ENCODE data around the gene CHD1L.
"Not testable (repeated sequence)": the region's sequence is repeated elsewhere in the genome, so short reads cannot be mapped to it uniquely, and the experiment has no call there.

CHD1L gene

DNA sequence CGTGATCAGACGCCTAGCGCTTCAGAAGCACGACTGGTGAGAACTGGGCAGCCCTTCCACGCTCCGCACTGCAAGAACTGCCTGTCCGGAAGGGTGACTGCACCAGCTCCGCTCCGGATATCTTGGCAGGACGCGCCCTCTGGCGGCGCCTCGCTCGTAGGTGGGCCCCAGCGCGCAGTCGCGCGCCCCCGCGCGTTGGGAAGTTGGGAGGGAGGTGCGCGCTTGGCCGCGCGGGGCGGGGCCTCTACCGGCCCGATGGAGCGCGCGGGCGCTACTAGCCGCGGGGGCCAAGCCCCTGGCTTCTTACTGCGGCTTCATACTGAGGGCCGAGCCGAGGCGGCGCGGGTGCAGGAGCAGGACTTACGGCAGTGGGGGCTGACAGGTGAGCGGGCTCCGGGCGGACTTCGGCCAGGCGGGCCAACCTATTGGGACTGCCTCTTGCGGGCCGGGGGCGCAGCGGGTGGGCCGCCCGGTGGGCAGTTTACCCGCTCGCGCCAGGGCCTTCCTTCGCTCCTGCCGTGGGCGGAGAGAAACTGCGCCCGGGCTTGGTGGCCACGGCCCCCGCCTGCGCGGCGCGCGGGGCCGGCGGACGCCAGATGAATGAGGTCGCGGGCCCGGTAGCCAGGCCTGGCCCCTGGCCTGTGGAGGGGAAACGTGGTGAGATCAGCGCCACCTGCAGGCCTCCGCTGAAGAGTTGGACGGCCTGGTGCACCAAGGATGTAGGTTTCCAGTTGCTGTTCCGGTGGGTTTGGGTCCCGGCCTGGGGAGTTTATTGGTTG lies at the start of gene CHD1L:
Gene CHD1L (plus strand): TSS at position 236 of the 779 bp plus-strand sequence. CDS start 20 bp downstream, at position 256.
- DNase-seq, result peak; percentile 93

DNA sequence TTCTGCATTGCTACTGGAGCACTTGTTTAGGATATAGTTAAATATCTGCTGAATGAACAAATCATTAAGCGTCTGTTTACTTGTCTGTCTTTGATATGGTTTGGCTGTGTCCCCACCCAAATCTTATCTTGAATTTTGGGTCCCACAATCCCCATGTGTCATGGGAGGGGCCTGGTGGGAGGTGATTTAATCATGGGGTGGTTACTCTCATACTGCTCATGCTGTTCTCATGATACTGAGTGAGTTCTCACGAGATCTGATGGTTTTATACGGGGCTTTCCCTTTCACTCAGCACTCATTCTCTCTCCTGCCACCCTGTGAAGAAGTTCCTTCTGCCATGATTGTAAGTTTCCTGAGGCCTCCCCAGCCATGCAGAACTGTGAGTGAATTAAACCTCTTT lies 45.2 kb upstream of the CHD1L start:
- not testable (repeated sequence) for DNase-seq

DNA sequence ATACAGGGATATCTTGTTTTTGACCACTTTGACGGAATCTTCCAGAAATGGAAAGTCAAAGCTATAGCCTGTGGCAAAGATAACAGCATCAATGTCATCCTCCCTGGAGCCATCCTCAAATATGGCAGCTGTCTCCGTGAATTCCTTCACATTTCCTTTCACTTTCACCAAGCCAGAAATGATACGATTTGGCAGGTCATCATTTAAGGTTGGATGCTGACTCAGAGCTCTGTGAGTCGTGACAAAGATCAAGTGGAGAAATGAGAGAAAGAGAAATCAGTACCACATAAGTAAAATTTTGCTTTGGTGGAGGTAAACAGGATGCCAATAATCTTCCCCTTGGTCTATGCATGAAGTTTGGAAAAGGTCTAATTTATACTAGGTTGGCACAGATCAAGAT lies 41.2 kb upstream of the CHD1L start:
- DNase-seq, result no peak

DNA sequence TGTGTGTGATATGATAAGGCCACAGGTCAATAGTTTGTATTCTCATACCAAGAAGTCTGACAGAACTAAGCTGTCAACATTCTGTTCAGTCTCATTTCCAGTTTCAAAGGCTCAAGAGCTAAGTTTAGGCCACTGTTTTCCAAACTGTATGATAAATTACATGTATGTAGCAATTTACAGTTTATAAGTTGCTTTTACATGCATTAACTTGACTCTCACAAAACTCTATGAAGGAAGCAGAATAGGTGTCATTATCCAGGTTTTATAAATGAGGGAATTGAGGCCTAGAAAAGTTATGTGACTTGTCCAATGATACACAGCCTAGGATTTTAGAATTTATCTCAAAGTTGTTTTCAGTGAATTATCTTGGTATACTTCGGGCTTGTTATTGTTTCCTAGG lies 40.7 kb upstream of the CHD1L start:
- DNase-seq, result no peak

DNA sequence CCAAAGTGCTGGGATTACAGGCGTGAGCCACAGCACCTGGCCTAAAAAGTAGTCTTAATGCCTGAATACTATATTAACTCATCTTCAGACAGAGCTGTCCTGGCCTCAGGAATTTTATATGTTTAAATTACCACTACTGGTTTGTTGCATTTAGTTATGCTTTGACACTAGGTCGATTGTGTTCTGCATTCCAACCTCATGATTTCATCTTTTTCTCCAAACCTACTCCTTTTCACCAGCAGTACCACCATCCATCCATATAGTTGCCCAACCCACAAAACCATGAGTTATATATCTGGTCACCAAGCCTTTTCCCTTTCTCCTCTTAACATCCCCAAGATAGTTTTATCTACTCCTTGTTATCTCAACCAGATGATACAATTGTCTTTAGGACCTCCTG lies 39.9 kb upstream of the CHD1L start:
- DNase-seq, result no peak

DNA sequence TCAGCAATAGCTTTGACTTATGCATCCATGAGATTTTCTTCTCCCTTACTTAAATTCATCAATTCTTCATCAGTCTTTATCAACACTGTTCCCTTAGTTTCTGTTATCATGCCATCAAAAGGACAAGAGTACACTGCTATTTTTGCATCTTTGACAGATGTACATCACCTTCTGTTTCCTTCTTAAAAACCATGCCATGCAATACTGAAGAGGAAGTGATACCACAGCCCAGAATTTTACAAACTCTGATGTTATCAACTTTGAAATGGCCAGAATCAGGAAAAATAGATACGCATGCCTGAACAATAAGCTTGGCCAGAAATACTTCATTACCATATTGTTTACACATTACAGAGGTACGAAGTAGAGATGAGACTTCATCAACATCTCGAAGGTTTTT lies 38.4 kb upstream of the CHD1L start:
- DNase-seq, result no peak

DNA sequence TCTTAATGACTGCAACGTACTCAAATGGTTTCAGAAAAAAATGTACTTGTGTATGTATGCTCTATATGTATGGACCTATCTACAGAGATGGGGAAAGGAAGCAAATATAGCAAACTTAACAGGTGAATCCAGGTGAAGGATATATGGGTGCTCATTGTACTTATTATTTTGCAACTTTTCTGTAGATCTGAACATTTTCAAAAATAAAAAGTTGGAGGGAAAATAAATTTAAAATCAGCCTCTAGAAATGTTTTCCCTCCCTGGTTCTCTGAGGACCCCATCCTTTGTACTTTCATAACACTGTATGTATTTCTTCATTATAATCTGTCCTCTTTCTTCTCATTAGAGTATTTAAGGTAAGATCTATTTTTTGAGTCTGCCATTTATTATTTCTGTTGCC lies 35.3 kb upstream of the CHD1L start:
- DNase-seq, result no peak

DNA sequence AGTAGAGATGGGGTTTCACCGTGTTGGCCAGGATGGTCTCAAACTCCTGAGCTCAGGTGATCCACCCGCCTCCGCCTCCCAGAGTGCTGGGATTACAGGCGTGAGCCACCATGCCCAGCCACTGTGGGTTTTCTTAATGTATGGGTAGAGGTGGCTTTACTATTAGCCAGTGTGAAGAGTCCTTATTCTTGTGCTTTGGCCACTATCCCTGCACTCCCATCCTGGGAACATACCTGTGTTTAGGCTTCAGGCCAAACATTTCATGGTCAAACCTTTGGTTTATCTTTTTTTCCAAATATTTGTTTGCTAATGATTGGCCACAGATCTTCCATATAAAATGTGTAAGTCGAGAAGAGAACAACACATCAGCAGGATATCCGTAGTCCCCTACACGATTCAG lies 33.9 kb upstream of the CHD1L start:
- DNase-seq, result no peak

DNA sequence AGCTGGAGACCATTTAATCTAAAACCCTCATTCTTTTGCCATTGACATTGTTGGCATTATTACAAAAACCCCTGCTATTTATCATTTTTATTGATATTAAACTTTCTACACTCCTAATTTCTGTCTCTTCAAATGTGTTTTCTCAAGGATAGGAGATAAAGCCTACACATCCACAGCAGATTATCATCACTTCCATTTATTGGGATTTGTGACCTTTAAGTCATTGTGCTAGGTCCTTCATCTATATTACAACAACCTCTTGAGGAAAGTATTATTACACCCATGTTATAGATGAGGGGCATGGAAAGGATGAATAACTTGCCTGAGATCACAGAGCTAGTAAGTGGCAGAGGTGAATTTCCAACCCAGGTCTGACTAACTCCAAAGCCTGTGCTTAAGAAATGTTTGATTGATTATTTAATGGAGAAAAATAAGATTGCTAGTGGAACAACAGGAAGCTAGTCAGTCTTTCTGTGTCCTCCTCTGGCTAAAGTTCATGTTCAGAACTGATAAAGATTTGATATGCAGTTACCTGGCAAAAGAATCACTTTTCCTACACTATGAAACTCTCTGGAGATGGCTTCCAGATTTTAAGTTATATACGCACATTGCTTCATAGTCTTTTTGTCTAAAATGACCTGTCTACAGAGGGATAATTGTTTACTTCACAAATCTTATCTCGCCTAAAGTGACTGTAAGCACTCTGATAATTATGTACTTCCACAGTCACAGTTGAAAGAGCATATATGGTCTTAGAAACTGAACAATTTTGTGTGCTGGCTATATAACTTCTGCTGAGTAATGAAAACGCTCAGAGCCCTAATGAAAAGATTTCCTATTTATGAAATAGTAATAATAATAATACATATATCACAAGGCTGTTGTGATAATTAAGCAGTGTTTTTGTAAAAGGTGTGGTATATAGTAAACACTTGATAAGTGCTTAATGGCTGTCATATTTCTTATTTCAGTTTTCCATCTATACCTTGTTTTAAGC lies 32.4 kb upstream of the CHD1L start:
- DNase-seq, result no peak

DNA sequence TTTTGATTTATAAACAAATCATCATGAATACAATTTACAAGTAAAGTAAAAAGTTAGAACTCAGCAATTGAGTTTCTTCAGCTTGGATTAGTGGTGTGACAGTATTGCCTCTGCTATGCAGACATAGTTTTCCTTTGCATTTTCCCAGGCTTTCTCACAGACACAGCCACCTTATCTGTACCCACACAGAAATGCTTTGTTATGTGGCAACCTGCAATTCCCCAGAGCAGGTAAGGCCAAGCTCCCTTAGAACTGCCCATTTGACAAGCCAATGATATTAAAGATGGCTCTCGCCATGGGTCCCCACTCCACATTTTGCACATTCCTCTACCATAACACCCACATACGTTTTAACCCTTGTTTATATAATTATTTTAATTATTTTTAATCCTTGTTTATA lies 31.5 kb upstream of the CHD1L start:
- no peak for DNase-seq

DNA sequence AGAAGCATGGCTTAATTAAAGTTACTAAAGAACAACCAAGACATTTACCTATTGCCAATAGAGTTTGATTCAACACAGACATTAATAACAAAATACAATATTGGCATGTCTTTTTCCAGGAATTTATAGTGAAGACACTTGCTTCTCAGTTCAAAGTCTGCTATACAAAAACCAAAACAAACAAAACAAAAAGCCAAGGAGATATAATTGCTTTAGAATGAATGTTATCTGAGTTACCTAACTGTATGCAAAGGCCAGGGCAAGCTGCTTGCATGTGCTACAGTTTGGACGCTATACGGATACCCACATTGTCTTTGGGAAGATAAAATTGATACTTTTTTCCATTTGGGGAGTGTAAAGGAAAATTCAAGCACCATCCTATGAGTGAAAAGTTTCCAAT lies 30.9 kb upstream of the CHD1L start:
- DNase-seq, result no peak

DNA sequence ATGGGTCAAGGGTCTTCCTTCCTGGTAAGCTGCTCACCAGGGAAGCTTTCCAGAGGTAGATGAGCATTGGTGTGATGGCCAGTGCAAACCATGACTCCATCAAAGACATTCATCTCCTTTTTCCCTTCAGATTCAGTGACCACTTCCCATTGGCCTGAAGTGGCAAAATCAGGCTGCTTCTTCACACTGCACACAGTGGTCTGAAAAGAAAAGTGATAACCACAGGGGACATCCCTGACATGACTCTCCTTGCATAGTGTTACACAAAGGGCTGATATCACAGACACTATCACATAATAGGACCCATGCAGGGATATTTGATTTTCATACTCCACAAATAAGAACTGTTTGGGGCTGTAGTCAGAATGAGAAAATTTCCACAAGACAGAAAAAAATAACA lies 29.2 kb upstream of the CHD1L start:
- no peak for DNase-seq

DNA sequence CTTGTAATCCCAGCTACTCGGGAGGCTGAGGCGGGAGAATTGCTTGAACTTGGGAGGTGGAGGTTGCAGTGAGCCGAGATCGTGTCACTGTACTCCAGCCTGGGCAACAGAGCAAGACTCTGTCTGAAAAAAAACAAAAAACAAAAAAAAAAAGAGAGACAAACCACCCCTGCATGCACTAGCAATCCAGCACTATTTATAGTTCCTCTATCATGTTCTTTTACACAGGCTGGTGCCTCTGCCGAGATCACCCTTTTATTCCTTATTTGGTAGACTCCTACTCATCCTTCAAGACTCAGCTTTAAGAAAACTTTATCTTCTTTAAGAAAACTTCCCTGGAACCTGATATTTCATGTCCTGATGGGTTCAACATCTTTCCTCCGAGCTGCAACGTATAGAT lies 28.2 kb upstream of the CHD1L start:
- DNase-seq, result no peak

DNA sequence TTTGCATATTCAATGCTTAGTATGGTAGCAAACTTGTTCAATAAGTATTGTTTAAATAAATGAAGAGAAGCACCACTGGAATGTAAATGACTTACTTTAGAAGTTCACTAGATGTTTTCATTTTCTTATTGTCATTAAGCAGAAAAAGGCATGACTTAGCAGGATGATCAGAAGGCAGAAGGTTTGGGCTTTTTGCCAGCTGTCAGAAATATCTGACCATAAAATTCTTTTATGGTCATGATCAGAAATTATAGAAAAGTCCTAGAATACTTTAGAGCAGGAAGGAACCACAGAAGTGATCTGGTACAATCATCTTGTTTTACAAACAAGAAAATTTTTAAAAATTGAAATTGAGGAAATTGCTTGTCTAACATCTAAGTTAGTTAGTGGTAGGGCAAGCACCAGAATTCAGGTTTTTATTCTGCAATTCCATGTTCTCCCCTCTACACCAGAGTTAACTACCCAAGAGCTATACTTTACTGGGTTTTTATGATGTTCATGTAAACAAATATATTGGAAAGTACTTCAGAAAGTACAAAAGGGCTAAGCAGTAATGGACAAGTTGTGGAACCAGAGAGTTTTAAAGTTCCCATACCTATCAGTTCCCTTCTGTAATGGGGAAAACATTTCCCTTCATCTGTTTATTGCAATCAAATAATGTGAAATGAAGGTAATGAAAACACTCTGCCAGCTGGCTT lies 27.5 kb upstream of the CHD1L start:
- DNase-seq, result no peak

DNA sequence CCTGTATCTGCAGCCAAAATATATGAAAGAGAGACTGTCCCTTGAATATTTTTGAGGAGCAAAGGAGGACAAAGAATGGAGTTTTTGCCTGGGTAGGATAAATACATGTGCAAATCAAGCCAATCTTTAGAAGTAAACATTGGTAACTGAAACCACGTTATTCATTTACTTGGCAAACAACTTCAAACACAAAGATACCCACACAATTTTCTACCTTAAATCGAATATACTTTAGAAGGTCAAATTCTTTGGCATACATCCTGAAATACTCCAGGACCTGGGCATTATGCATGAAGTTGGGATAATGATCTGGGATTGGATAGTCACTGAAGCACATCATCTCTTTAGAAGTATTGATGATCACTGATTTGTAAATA lies 27.0 kb upstream of the CHD1L start:
- DNase-seq, result no peak

DNA sequence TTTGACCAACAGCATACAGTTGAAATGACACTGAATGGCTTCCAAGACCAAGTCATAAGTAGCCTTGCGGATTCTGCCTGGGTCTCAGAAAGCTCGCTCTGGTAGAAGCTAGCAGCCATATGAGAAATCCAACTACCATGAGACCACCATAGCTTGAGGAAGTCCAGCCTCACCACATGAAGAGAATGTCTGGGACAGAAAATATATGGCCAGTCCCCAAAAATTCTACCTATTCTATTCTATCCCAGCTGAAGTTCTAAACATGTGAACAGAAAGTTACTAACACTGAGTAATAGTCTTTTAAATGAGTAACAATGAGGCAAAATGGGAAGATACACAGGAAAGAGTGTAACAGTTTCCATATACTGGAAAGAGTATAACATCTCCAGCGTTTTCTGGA lies 26.4 kb upstream of the CHD1L start:
- DNase-seq, result no peak

DNA sequence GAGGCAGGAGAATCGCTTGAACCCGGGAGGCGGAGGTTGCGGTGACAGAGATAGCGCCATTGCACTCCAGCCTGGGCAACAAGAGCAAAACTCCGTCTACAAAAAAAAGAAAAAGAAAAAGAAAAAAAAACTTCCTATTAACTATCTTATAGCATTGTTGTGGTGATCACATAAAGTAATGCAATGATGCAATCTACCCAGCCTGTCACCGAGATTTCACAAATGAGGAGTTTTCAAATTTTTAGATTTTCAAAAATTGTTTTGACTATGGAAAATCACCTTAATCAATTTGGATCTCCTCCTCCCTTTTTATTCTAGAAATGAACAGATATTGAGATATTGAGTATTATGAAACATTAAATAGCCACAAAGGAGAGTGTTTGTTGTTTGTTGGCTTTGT lies 25.3 kb upstream of the CHD1L start:
- no peak for DNase-seq

DNA sequence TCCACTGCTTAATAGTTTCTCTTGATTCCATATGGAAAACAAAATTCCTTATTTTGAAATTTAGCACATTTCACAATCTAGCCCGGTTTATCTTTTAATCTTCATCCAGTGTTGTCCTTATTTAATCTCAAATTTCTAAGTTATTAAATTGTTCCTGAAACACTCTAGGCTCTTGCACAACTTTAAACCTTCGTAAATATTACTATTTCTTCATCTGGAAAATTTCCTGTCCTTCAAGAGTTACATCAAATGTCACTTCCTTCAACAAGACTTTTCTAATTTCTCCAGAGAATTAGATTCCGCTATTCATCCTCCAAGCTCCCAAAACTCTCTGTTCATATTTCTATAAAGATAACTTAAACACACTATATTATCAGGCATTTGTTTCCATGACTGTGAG lies 23.9 kb upstream of the CHD1L start:
- DNase-seq, result no peak

DNA sequence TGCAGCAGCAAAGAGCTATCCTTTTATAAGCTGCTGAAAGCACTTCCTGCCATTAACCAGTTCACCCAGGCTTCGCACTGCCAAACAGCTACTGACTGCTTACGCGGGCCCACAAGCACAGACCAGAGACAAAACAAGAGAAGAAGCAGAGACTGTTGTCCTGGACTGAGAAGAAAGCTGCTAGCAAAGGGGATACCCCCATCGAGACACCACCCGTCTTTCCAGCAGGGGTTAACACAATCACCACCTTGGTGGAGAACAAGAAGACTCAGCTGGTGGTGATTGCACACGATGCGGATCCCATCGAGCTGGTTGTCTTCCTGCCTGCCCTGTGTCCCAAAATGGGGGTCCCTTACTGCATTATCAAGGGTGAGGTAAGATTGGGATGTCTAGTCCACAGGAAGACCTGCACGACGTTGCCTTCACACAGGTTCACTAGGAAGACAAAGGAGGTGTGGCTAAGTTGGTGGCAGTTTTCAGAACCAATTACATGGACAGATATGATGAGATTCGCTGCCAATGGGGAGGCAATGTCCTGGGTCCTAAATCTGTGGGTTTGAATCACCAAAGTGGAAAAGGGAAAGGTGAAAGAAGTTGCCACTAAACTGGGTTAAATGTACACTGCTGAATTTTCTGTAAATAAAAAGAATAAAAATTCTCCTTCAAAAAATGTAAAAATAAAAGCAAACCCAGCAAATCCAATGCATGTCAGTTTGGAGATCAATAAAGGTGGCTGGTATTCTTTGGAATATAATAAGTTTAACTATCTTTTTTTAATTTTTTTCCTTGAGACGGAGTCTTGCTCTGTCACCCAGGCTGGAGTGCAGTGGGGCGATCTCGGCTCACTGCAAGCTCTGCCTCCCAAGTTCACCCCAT lies 18.5 kb upstream of the CHD1L start:
- DNase-seq, result no peak

DNA sequence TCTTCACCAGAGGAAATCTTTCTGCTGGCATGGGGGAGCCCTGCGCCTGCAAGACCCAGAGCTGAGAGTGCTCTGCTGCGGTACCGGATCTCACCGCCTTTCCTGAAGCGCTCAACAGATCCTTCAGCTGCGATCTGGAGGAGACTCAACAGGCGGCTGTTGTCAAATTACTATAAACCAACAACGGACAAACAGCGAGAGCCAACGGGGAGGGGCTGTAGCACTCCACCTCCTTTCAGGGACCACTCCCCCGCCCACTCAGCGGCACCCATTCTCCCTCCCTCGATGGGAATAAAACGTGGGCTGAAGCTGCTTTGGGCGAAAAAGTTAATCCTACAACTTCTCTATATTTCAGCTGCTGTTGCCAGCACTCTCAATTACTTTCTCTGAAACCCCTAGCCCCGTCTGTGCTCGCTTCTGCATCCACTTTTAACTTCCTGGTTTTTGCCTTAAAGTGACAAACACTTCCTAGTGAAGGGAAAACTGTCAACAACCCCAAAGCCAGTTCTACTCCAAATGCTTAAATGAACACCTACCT lies 17.2 kb upstream of the CHD1L start, which contains the start of gene FMO5:
Gene FMO5 (minus strand): TSS at position 147 of the 538 bp plus-strand sequence. CDS start 310 bp downstream, outside the sequence.
- DNase-seq, result peak; percentile 28

DNA sequence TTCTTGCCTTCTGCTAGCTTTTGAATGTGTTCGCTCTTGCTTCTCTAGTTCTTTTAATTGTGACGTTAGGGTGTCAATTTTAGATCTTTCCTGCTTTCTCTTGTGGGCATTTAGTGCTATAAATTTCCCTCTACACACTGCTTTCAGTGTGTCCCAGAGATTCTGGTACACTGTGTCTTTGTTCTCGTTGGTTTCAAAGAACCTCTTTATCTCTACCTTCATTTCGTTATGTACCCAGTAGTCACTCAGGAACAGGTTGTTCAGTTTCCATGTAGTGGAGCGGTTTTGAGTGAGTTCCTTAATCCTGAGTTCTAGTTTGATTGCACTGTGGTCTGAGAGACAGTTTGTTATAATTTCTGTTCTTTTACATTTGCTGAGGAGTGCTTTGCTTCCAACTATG lies 11.5 kb upstream of the CHD1L start:
- DNase-seq, result not testable (repeated sequence)

DNA sequence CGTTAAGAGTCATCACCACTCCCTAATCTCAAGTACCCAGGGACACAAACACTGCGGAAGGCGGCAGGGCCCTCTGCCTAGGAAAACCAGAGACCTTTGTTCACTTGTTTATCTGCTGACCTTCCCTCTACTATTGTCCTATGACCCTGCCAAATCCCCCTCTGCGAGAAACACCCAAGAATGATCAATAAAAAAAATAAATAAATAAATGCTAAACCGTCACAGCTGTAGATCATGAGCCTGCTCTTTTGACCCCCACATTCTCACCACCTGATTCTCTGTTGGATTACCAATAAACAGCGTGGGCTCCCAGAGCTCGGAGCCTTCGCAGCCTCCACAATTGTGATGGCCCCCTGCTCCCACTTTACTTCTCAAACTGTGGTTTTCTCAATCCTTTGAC lies 8.6 kb upstream of the CHD1L start:
- not testable (repeated sequence) for DNase-seq

All from stimulated activated CD4-positive, alpha-beta T cell treated with anti-CD3 and anti-CD28 coated beads, Interleukin-12 subunit alpha, Interleukin-12 subunit beta, amount 100 ng/mL, for 4 hours (primary cell).